Measurements from ENCODE around the gene FAM50B.
A peak's percentile ranks its signal among the peaks of the same experiment; 100 is the strongest.

The FAM50B gene

DNA sequence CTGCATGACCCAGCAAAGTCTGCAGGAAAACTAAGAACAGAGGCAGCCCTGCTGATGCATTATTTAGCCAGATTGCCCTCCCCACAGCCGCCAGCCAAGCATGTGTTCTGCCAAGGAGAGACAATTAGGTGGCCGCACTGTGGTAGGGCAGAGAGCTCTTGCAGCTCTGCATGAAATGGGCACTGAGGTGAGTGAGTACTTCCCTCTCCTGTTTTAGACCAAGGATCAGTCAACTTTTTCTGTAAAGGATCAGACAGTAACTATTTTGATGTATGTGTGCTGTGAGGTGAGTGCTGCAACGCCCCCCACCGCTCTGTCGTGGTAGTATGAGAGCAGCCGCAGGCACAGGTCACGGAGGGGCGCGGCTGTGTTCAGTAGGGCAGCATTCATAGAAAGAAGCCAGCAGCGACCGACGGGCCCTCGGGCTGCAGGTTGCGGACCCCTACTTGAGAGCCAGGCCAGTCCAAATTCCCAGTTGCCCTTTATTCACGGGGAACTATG, 23.8 kb upstream of the FAM50B start:
- H3K36me3 ChIP-seq (ENCODE audit: control insufficient read depth, insufficient read depth, low read length) = no peaks in the 10 kb centered on the region
- no peak overlapping the region for H3K4me3 ChIP-seq (ENCODE audit: low read length)
- no peaks in the 10 kb centered on the region for H3K27me3 ChIP-seq (ENCODE audit: control insufficient read depth, insufficient read depth, low read length)
- H3K9me3 ChIP-seq (ENCODE audit: control insufficient read depth, low read length) = no peaks in the 10 kb centered on the region
- H3K9ac ChIP-seq (ENCODE audit: low read length) = peak overlapping the region; percentile 10
- peaks cover 43% of the 10 kb centered on the region for H3K4me1 ChIP-seq (ENCODE audit: control insufficient read depth, insufficient read depth, low read length)

DNA sequence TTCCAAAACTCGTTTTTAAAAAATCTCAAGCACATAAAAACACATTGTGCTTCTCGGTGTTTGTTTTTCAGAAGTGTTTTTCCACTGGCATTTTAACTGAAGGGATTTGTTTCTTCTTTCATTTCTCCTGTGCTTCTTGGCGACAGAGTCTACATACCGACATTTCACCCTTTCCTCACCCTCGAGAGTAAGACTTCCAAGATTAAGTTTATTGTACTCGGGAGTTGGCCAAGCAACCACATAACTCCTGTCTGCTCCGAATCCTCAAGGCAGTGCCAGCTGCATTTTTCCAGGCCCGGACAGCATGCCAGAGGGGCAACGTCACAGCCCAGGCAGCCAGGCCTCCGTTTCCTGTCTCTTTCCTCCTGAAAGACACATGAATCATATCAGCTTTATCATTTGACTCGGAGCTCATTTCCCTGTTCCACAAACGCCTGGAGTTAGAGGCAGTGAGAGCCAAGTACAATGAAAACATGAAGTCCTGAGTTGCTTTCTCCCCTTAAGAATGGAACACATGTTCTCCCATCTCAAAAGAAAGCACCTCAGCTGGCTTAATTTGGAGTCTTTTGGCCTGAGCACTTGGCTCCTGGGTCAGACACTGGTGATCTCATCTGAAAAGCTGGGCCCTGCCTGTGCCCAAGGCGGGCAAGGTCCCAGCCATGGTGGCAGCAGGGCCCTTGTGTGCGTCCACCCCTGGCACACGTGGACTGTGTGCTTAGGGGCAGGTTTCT, 23.2 kb upstream of the FAM50B start:
- H3K9ac ChIP-seq (ENCODE audit: low read length) = peak overlapping the region; percentile 10
- H3K4me1 ChIP-seq (ENCODE audit: control insufficient read depth, insufficient read depth, low read length) = peaks cover 43% of the 10 kb centered on the region

GRCh38 chr6:3829285-3829684, 19.9 kb upstream of the FAM50B start:
- Histone ChIP-seq H3K4me1 (ENCODE audit: control insufficient read depth, insufficient read depth, low read length) (peaks cover 28% of the 10 kb centered on the region), H3K9ac (ENCODE audit: low read length) (no peak overlapping the region), H3K9me3 (ENCODE audit: control insufficient read depth, low read length) (no peaks in the 10 kb centered on the region), H3K36me3 (ENCODE audit: control insufficient read depth, insufficient read depth, low read length) (no peaks in the 10 kb centered on the region), H3K27me3 (ENCODE audit: control insufficient read depth, insufficient read depth, low read length) (no peaks in the 10 kb centered on the region), H3K4me3 (ENCODE audit: low read length) (no peak overlapping the region)

More for the DNA sequence above, 23.2 kb upstream of the FAM50B start:
- H3K4me3 ChIP-seq (ENCODE audit: low read length) = no peak overlapping the region
- H3K9me3 ChIP-seq (ENCODE audit: control insufficient read depth, low read length) = no peaks in the 10 kb centered on the region
- H3K27me3 ChIP-seq (ENCODE audit: control insufficient read depth, insufficient read depth, low read length) = no peaks in the 10 kb centered on the region
- no peaks in the 10 kb centered on the region for H3K36me3 ChIP-seq (ENCODE audit: control insufficient read depth, insufficient read depth, low read length)

- Histone ChIP-seq H3K9me3 (ENCODE audit: control insufficient read depth, low read length) (no peaks in the 10 kb centered on the region), H3K9ac (ENCODE audit: low read length) (no peak overlapping the region), H3K36me3 (ENCODE audit: control insufficient read depth, insufficient read depth, low read length) (no peaks in the 10 kb centered on the region), H3K4me3 (ENCODE audit: low read length) (no peak overlapping the region), H3K27me3 (ENCODE audit: control insufficient read depth, insufficient read depth, low read length) (no peaks in the 10 kb centered on the region), H3K4me1 (ENCODE audit: control insufficient read depth, insufficient read depth, low read length) (peaks cover 25% of the 10 kb centered on the region)
Measured at GRCh38 chr6:3830806-3831205, 18.4 kb upstream of the FAM50B start.

DNA sequence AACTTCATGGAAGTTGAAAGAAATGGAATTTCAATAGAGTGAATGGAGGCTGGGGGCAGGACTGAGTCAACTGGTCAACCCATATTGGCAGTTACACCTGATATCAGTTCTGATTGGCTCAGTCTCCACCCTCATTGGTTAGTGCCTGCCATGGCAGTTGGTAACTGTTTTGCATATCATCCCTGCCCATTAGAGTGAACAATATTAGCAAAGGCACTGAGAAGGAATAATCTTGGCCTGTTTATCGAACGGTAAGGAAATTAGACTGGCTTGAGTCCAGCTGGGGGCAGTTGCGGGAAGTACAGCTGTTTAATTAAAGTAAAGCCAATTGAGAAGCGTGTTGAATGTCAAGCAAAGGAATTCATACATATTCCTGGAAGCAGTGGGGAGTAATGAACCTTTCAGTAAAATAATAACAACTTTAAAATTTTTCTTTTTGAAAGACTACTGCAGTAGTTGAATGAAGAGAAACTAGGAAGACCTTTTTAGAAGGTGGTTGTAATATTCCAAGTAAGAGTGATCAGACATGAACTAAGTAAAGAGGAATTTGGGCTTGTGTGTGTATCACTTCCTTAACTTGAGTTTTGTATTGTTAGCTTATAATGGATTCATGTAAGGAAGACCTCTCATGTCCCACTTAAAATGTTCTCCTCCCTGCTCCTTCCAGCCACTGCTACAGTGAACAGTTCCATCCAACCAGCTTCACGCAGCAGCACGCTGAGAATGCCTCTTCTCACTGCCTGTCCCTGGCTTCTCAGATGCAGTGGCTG, 17.2 kb upstream of the FAM50B start:
- H3K27me3 ChIP-seq (ENCODE audit: control insufficient read depth, insufficient read depth, low read length) = no peaks in the 10 kb centered on the region
- no peaks in the 10 kb centered on the region for H3K9me3 ChIP-seq (ENCODE audit: control insufficient read depth, low read length)
- no peak overlapping the region for H3K9ac ChIP-seq (ENCODE audit: low read length)
- no peak overlapping the region for H3K4me3 ChIP-seq (ENCODE audit: low read length)
- no peaks in the 10 kb centered on the region for H3K36me3 ChIP-seq (ENCODE audit: control insufficient read depth, insufficient read depth, low read length)
- H3K4me1 ChIP-seq (ENCODE audit: control insufficient read depth, insufficient read depth, low read length) = peaks cover 16% of the 10 kb centered on the region

DNA sequence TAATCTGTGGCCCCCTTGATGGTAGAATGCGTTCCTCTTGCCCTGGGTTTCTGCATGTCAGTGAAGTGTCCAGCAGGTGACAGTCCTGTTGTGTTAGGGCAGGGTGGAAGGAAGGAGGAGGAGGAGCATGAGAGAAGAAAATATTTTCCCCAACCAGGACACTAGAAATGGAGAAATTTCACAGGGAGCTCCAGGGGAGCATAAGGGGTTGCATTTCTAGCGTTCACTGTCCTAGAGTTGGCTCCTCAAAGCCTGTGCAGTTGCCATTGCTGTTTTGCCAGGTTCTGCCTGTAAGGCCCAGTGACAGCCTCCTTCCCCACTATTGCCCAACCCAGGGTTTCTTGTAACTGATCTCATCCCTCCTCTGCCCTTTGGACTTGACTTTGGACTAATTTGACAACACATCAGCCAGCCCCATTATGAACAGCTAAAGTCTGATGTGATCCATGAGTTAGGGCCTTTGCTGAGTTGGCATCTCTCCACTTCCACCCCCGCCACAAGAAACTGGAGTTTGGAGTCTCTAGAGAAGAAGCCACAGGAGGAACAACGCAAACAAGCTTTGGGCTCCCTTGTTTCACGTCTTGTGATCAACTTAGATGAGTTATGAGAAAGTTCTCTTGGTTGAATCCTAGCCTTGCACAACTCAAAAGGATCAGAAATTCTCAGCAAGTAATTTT, 14.0 kb upstream of the FAM50B start:
- Histone ChIP-seq H3K27me3 (ENCODE audit: control insufficient read depth, insufficient read depth, low read length) (no peaks in the 10 kb centered on the region), H3K4me1 (ENCODE audit: control insufficient read depth, insufficient read depth, low read length) (peaks cover 11% of the 10 kb centered on the region), H3K9ac (ENCODE audit: low read length) (no peak overlapping the region), H3K4me3 (ENCODE audit: low read length) (no peak overlapping the region), H3K9me3 (ENCODE audit: control insufficient read depth, low read length) (no peaks in the 10 kb centered on the region), H3K36me3 (ENCODE audit: control insufficient read depth, insufficient read depth, low read length) (no peaks in the 10 kb centered on the region)

GRCh38 chr6:3835785-3836184, 13.4 kb upstream of the FAM50B start:
- peaks cover 11% of the 10 kb centered on the region for H3K4me1 ChIP-seq (ENCODE audit: control insufficient read depth, insufficient read depth, low read length)
- H3K4me3 ChIP-seq (ENCODE audit: low read length) = no peak overlapping the region
- no peaks in the 10 kb centered on the region for H3K9me3 ChIP-seq (ENCODE audit: control insufficient read depth, low read length)
- H3K27me3 ChIP-seq (ENCODE audit: control insufficient read depth, insufficient read depth, low read length) = no peaks in the 10 kb centered on the region
- no peak overlapping the region for H3K9ac ChIP-seq (ENCODE audit: low read length)
- no peaks in the 10 kb centered on the region for H3K36me3 ChIP-seq (ENCODE audit: control insufficient read depth, insufficient read depth, low read length)

DNA sequence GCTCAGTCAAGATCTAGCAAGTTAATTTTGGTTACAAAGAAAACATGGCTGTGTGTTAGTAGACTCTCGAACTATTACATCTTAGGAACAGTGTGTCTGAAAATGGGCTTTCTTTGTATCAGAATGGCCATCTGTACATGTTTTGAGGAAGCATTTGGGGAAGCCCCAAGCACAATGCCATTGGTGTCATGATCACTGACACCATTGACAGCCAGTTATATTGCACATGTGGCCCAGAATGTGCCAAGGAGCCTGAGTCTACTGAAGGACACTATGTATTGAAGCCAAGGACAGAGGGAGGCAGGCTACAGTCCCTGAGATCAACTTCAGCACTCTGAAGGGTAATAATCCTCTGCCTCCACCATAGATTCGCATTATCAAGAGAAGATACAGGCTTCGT, 12.6 kb upstream of the FAM50B start:
- Histone ChIP-seq H3K4me3 (ENCODE audit: low read length) (no peak overlapping the region), H3K27me3 (ENCODE audit: control insufficient read depth, insufficient read depth, low read length) (no peaks in the 10 kb centered on the region), H3K4me1 (ENCODE audit: control insufficient read depth, insufficient read depth, low read length) (peaks cover 11% of the 10 kb centered on the region), H3K9ac (ENCODE audit: low read length) (no peak overlapping the region), H3K36me3 (ENCODE audit: control insufficient read depth, insufficient read depth, low read length) (no peaks in the 10 kb centered on the region), H3K9me3 (ENCODE audit: control insufficient read depth, low read length) (no peaks in the 10 kb centered on the region)

- Histone ChIP-seq H3K36me3 (ENCODE audit: control insufficient read depth, insufficient read depth, low read length) (no peaks in the 10 kb centered on the region), H3K9me3 (ENCODE audit: control insufficient read depth, low read length) (no peaks in the 10 kb centered on the region), H3K4me1 (ENCODE audit: control insufficient read depth, insufficient read depth, low read length) (peaks cover 11% of the 10 kb centered on the region), H3K27me3 (ENCODE audit: control insufficient read depth, insufficient read depth, low read length) (no peaks in the 10 kb centered on the region), H3K4me3 (ENCODE audit: low read length) (no peak overlapping the region), H3K9ac (ENCODE audit: low read length) (no peak overlapping the region)
Measured at GRCh38 chr6:3837781-3838180, 11.4 kb upstream of the FAM50B start.

GRCh38 chr6:3838992-3839867, 9.9 kb upstream of the FAM50B start:
- H3K4me1 ChIP-seq (ENCODE audit: control insufficient read depth, insufficient read depth, low read length) = peaks cover 11% of the 10 kb centered on the region
- no peaks in the 10 kb centered on the region for H3K9me3 ChIP-seq (ENCODE audit: control insufficient read depth, low read length)
- H3K36me3 ChIP-seq (ENCODE audit: control insufficient read depth, insufficient read depth, low read length) = no peaks in the 10 kb centered on the region
- H3K27me3 ChIP-seq (ENCODE audit: control insufficient read depth, insufficient read depth, low read length) = no peaks in the 10 kb centered on the region
- no peak overlapping the region for H3K9ac ChIP-seq (ENCODE audit: low read length)
- H3K4me3 ChIP-seq (ENCODE audit: low read length) = no peak overlapping the region

- no peaks in the 10 kb centered on the region for H3K9me3 ChIP-seq (ENCODE audit: control insufficient read depth, low read length)
- H3K4me3 ChIP-seq (ENCODE audit: low read length) = no peak overlapping the region
- H3K4me1 ChIP-seq (ENCODE audit: control insufficient read depth, insufficient read depth, low read length) = no peaks in the 10 kb centered on the region
- no peaks in the 10 kb centered on the region for H3K36me3 ChIP-seq (ENCODE audit: control insufficient read depth, insufficient read depth, low read length)
- H3K27me3 ChIP-seq (ENCODE audit: control insufficient read depth, insufficient read depth, low read length) = no peaks in the 10 kb centered on the region
- H3K9ac ChIP-seq (ENCODE audit: low read length) = no peak overlapping the region
Measured at GRCh38 chr6:3841066-3841454, 8.1 kb upstream of the FAM50B start.
